H1 (cell line): Measurements from ENCODE around the gene HOXA6.

Experiments used
- EGR1 ChIP-seq: IDR thresholded peaks from 2 replicates; pipeline ENCODE4 v1.6.1; 2011; ENCODE audit warnings: low read depth, low read length, borderline replicate concordance
- POLR2A ChIP-seq, 2 experiments: IDR thresholded peaks; 1 replicate in 1 of 2; 2 replicates in 1 of 2; pipeline ENCODE4 v1.6.1; 2011; ENCODE audit warnings: low read depth in 2 of 2, low read length in 2 of 2, mild to moderate bottlenecking in 2 of 2; ENCODE audit errors: control extremely low read depth in 1 of 2
- SRF ChIP-seq: IDR thresholded peaks from 2 replicates; pipeline ENCODE4 v1.6.1; 2011; ENCODE audit warnings: mild to moderate bottlenecking, low read depth, low read length, moderate library complexity
- TF ChIP-seq, protein P1 (sequence below), 3 experiments: IDR thresholded peaks; 1 replicate in 2 of 3; 2 replicates in 1 of 3; pipeline versions ENCODE4 v1.5.1 to v1.6.1; 2011; ENCODE audit warnings: low read length in 3 of 3, mild to moderate bottlenecking in 3 of 3, inconsistent platforms in 2 of 3, low read depth in 1 of 3, moderate library complexity in 1 of 3; ENCODE audit not compliant: insufficient read depth in 1 of 3; ENCODE audit errors: control extremely low read depth in 1 of 3
- TF ChIP-seq, protein P2 (sequence below): IDR thresholded peaks from 2 replicates; pipeline ENCODE4 v1.6.1; 2011; ENCODE audit warnings: low read depth, mild to moderate bottlenecking, low read length; ENCODE audit not compliant: insufficient read depth

DNA sequence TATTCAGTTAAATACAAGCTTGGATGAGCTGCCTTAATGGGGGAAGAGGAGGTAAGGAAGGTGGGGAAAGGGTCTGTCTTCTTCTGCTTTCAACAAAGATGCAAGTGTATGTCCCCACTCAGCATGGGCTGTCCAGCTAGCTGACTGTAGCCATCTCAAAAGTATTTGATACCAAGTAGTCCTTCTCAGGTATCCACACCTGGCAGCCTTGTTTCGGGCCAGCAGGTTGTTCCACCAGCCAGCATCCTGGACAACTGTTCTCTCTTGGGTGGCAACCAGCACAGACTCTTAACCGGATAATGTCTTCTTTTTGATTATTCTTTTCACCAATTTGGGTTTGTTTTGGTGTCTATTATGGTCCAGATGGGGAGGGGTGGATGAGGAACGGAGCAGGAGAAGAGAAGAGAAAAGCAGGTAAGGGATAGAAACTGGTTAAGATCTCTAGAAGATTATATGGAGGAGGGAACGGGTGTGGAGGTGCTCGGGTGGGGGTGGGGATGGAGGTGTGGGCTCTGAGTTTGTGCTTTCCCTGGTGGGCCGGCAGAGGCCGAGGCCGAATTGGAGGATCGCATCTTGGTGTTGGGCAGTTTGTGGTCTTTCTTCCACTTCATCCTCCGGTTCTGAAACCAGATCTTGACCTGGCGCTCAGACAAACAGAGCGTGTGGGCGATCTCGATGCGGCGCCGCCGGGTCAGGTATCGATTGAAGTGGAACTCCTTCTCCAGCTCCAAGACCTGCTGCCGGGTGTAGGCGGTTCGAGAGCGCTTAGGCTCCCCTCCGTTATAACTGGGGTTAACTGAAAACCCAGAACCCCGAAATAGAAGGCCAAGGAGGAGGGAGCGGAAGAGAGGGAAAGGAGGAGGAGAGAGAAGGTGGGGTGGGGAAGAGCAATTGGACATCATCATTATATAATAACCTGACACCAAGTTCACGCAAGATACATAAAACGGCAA is 18.5 kb downstream of the HOXA6 start:
- TF ChIP-seq POLR2A (IDR thresholded peaks at IDR 0.05; ENCODE audit: control extremely low read depth in 1 of 2, low read depth in 2 of 2, low read length in 2 of 2) (no peak), SRF (no peak), EGR1 (no peak)
- TF ChIP-seq, protein P1, sequence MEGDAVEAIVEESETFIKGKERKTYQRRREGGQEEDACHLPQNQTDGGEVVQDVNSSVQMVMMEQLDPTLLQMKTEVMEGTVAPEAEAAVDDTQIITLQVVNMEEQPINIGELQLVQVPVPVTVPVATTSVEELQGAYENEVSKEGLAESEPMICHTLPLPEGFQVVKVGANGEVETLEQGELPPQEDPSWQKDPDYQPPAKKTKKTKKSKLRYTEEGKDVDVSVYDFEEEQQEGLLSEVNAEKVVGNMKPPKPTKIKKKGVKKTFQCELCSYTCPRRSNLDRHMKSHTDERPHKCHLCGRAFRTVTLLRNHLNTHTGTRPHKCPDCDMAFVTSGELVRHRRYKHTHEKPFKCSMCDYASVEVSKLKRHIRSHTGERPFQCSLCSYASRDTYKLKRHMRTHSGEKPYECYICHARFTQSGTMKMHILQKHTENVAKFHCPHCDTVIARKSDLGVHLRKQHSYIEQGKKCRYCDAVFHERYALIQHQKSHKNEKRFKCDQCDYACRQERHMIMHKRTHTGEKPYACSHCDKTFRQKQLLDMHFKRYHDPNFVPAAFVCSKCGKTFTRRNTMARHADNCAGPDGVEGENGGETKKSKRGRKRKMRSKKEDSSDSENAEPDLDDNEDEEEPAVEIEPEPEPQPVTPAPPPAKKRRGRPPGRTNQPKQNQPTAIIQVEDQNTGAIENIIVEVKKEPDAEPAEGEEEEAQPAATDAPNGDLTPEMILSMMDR (IDR thresholded peaks at IDR 0.05; ENCODE audit: control extremely low read depth in 1 of 3, insufficient read depth in 1 of 3, low read depth in 1 of 3, low read length in 3 of 3) = no peak
- TF ChIP-seq, protein P2, sequence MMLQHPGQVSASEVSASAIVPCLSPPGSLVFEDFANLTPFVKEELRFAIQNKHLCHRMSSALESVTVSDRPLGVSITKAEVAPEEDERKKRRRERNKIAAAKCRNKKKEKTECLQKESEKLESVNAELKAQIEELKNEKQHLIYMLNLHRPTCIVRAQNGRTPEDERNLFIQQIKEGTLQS = no peak
